ENCODE results near the gene SETBP1.

Gene SETBP1

DNA sequence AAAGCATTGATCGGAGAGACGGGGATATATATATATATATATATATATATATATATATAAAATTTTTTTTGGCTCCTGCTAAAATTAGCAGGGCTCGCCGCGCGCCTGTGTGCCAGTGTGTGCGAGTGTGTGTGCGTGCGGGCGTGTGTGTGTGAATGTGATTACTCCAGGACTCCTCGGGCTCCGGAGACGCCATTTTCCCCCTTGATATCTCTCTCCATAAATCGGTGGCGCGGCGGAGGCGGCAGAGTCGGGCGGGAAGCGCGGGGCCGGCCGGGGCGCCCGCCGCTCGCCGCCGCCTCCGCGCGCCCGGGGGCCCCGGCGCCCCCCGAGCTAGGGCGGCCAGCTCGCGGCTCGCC, 795 bp upstream of the SETBP1 start:
- peak; percentile 23 for DNase-seq

- DNase-seq = no peak
Observed at GRCh38 chr18:44681076-44681970, 635 bp downstream of the SETBP1 start.

DNA sequence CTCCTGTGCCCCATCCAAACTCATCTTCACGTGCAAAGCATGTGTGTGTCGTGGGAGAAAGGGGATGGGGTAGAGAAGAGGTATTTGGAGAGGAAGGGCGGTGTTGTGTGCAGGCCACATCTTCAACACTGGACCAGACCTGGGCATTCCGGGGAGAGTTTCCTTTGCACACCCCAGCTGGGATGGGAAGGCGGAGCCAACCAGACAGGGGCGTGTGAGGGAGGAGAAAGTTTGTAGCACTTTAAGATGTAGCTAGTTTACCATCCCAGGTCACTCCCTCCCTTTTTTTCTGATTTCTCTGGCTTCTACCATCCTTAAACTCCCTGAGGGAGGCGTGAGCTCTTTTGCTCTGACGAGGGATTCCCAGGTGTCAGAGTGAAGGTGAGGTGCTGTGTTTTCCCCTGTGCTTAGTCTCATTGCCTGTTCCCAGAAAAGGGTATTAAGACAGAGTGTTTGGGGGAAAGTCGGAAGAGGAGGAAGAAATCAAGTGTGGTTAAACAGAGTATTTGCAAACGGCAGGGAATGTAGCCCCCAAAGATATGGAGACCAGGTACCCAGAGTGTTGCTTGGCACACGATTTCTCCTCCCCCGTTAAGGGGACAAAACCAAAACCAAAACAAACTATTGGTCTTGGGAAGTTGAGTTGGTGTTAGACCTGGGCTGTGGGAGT, 1.6 kb downstream of the SETBP1 start:
- no peak for DNase-seq

GRCh38 chr18:44682871-44683221, 2.2 kb downstream of the SETBP1 start:
- DNase-seq = no peak

DNA sequence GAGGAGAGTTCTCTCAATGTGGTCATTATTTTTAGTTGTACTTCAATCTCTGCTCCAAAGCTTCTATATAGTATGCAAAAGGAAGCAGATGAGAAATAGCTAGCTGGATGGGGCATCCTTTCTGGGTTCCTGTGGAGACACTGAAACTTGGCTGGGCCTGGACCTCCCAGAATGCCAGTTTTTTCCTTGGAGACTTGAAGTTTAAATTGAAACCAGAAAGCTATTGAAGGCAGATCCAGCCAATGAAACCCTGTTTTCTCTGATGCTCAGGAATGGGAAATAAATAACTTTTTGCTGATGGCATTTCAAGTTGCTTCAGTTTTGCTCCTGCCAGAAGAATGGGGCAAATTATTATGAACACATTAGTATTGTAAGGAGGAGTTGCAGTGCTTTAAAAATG, 2.9 kb downstream of the SETBP1 start:
- DNase-seq = no peak

DNA sequence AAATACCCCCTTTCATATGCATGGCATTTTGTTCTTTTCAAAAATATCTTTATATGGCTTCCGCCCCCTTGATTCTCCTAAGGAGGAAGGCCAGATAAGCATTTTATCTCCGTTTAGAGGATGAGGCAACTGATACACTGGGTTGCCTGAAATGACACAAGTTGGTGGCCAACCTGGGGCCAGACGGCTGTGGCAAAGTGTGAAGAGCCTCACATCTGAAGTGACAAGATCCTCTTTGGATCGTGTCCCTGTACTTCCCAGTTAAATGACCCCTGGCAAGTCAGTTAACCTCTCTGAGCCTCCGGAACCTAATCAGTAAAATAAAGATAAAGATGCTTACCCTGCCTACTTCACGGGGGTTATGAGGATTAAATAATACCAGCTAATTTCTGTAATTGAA, 4.6 kb downstream of the SETBP1 start:
- DNase-seq = no peak

- DNase-seq = no peak
Observed at GRCh38 chr18:44686156-44686555, 5.5 kb downstream of the SETBP1 start.

GRCh38 chr18:44687421-44687820, 6.7 kb downstream of the SETBP1 start:
- no peak for DNase-seq

- DNase-seq = no peak
Observed at GRCh38 chr18:44689736-44690135, 9.0 kb downstream of the SETBP1 start.

GRCh38 chr18:44691148-44691925, 10.6 kb downstream of the SETBP1 start:
- DNase-seq = no peak

- no peak for DNase-seq
Observed at GRCh38 chr18:44693030-44693784, 12.5 kb downstream of the SETBP1 start.

GRCh38 chr18:44695503-44695902, 14.8 kb downstream of the SETBP1 start:
- no peak for DNase-seq

- DNase-seq = no peak
Observed at GRCh38 chr18:44696892-44697291, 16.2 kb downstream of the SETBP1 start.

DNA sequence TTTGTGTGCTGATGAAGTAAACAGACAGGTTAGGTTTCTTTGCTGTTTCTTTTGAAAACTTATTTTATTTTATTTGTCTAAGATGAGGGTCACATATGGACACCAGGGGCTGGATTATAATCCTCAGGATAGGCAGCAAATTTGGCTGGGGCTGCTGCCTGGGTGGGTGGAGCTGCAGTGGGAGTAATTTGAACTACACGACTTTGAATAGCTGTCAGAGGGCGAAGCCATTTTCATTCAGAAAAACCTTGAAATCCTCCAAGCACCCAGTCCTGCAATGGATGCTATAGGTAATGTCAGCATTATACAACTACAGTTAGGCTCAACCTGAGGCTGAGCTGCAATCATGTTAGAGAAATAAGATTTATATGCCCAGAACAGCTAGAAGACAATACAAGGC, 16.6 kb downstream of the SETBP1 start:
- DNase-seq = no peak

- no peak for DNase-seq
Observed at GRCh38 chr18:44698518-44698917, 17.8 kb downstream of the SETBP1 start.

- DNase-seq = no peak
Observed at GRCh38 chr18:44699572-44700261, 19.0 kb downstream of the SETBP1 start.

GRCh38 chr18:44700652-44701051, 20.0 kb downstream of the SETBP1 start:
- no peak for DNase-seq

- no peak for DNase-seq
Observed at GRCh38 chr18:44701227-44701626, 20.5 kb downstream of the SETBP1 start.

DNA sequence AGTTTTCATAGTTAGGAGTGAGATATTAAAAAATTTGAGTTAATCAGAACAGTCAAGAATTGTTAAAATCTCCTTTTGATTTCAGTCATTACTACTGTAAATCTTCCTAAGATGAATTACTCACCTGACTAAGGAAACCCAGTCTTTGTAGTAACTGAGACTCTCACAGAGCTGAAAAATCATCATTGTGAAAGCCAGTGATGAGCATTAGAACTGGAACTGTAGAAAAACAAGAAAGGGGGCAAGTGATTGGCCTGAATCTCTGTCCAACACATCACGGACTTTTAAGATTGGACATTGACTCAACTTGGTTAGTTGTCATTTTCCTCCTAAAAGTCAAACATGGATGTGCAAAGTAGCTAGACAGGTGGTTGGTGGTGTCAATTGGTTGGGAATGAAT, 21.9 kb downstream of the SETBP1 start:
- no peak for DNase-seq

- DNase-seq = no peak
Observed at GRCh38 chr18:44704135-44704789, 23.6 kb downstream of the SETBP1 start.

- no peak for DNase-seq
Observed at GRCh38 chr18:44705075-44705675, 24.5 kb downstream of the SETBP1 start.
